CD4-positive, alpha-beta T cell treated with Interleukin-6 at 100 ng/mL for 8 hours (primary cell): ENCODE measurements around the gene ITPR3.
A peak's percentile ranks its signal among the peaks of the same experiment; 100 is the strongest.

Source experiments
- DNase-seq: peaks from one replicate; pipeline ENCODE4 v3.0.0-alpha.2; 2020; ENCODE audit warnings: mixed read lengths, low spot score

The ITPR3 gene

DNA sequence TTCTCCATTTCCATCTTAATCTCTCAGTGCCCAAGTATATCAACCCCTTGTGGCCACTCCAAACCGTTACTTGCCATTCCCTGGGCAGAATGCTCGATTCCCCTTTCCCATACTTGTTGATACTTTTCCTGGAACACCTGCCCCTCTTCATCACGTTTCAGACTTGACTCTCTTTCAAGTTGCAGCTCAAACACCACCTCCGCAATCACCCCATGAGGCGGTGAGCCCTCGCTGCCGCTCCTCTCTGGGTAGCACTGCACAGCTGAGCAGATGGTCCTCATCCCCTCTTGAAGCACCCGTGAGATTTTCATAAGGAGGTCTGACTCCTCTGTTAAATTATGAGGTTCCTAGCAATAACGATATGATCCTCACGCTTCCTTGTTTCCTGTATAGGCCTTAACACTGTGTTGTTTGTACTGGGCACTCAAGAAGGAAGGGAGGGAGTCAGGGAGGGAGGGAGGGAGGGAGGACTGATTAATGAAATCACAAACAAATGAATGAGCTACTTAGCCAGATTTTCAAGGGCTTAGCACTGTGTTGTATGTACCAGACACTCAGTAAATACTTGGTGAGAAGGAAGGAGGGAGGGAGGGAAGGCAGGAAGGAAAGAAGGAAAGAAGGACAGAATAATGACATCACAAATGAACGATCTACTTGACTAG lies 98.3 kb downstream of the ITPR3 start:
- DNase-seq: no peak

GRCh38 chr6:33720998-33721397 lies 99.9 kb downstream of the ITPR3 start:
- no peak for DNase-seq

- DNase-seq: no peak
Measured at GRCh38 chr6:33721508-33721907, 100.4 kb downstream of the ITPR3 start.

GRCh38 chr6:33722103-33722623 lies 101.0 kb downstream of the ITPR3 start:
- no peak for DNase-seq

- DNase-seq: no peak
Measured at GRCh38 chr6:33723371-33724085, 102.4 kb downstream of the ITPR3 start.

- peak; percentile 28 for DNase-seq
Measured at GRCh38 chr6:33724102-33725023, 103.2 kb downstream of the ITPR3 start.

DNA sequence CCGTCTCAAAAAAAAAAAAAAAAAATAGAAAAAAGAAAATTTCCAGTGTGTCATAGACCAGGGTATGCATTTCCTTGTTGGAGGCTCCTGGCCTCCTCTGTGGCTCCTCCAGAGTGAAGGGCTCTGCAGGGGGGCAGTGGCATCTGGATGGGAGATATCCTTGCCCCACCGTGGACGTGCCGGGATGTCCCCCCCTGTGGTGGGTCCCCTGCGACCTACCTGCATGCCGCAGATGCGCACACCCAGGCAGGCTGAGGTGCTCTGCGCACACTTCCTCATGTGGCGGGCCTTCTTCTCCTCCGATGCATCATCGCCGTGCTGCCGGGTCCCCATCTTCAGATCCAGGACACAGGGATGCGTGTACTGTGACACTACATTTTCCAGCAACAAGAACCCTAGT lies 104.1 kb downstream of the ITPR3 start:
- no peak for DNase-seq

DNA sequence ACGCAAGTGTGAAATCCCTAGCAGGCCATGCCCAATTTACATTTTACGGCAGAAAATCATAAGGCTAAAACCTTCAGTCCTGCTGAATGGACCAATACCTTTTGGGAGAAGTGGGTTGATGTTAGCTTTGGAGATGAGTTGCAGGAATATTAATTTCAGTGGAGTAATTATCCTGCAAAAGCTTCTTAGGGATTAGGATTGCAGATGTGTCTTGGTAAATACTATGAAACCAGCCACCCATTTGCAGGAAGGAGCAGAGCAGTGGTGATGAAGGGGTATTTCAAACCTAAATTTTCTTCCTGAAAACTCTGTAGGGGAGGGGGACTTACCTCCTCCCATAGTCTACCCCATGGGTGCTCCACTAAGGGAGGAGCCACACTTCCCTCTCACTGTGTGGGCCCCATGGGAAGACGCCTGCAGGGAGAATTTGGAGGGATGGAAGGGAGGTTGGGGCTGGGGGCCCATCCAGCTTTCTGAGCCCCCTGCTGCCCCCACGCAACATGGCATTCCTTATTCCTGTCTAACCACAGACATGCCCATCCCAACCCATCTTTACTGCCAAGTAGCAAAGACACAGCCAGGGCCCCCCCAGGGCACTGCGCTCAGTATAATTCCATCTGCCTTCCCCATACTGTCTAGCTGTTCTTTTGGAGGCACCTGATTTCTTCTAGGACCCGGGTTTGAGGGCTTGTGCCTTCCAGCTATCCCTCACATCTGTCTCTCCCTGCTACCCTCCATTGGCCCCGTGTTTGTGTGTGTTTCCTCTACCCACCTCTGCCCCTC lies 105.0 kb downstream of the ITPR3 start:
- no peak for DNase-seq

- no peak for DNase-seq
Measured at GRCh38 chr6:33726696-33727095, 105.6 kb downstream of the ITPR3 start.

- DNase-seq: no peak
Measured at GRCh38 chr6:33727126-33727525, 106.0 kb downstream of the ITPR3 start.

- no peak for DNase-seq
Measured at GRCh38 chr6:33727932-33728331, 106.8 kb downstream of the ITPR3 start.

DNA sequence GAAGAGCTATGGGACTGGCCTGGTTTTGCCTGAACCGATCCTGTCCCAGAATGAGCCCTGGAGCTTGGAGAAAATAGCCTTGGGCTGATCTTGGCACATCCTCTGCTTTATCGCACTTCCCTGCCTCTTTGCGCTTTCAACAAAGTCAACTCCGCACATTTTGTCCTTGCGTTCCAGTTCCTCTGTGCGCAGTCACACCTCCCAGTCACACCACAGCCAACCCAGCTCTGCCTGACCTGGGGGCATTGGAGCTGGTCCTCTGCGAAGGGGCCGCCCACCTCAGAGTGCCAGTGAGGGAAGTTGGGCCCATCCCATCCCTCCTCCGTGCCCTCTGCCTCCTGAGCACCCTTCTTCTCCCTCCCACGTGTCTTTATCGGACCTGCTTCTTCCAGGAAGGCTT lies 107.3 kb downstream of the ITPR3 start:
- DNase-seq: no peak

DNA sequence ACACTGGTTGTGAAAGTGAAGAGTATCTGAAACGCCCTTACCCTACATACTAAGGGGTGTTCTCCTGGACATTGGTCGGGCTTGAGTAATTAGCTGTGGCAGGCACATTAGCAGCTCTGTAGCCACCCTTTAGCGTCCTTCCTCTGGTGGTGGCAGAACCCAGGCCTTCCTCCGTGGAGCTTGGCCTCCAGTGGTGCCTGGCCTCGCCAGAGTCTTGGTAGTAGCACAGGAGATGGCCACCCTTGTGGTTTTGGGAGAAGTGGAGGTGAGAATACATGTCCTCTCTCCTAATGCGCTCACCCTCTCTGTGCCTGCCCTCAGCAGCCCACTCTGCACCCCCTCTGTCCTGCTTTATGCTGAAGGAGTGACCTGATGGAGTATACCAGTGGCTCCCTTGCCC lies 107.9 kb downstream of the ITPR3 start:
- DNase-seq: no peak

DNA sequence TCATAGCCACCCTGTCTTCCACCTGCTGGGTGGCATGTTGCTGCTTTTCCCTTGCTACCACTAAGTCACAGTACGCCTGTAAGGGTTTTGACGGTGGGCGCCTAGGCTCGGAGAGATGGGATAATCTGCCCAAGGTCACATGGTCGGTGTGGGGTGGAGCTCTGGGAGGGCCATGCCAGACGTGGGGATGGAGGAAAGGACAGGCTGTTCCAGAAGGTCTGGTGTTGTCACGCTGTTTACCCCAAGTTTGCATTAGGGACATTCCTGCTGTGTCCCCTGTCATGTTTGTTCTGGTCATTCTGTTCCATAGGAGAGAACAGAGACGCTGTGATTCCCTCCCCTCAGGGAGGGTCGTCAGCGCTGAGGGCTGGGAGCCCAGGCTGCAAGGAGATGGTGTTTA lies 109.5 kb downstream of the ITPR3 start:
- no peak for DNase-seq

DNA sequence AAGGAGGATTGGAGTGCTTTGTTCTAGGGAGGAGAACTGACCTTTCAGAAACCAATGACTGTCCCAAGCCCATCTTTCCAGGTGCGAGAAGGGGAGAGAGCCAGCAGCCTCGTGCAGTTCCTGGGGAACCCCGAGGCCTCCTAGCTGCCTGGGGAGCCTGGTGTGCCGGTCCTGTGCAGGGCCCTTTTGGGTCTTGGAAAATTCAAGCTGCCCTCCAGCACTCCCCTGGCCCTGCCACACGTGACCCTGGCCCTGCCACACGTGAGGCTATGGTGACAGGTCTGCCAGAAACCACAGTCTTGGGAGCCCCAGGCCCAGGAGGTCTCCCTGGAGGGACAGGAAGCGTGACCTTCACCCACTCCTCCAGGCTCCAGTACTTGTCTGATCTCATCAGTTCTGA lies 109.9 kb downstream of the ITPR3 start:
- no peak for DNase-seq

- DNase-seq: no peak
Measured at GRCh38 chr6:33731751-33732282, 110.7 kb downstream of the ITPR3 start.

GRCh38 chr6:33732385-33732784 lies 111.3 kb downstream of the ITPR3 start:
- no peak for DNase-seq

GRCh38 chr6:33732817-33733708 lies 111.9 kb downstream of the ITPR3 start:
- no peak for DNase-seq

DNA sequence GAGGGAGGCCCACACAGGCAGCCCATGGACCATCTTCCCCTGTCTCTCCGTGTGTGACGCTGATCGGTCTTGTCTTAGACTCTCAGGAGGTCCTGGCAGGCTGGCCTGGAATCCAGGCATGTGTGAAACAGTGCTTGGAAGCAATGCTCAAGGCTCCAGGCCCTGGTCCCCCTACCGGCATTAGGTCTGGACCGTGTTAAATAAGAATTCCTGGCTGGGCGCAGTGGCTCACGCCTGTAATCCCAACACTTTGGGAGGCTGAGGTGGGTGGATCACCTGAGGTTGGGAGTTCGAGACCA lies 112.5 kb downstream of the ITPR3 start:
- no peak for DNase-seq

GRCh38 chr6:33735216-33735615 lies 114.1 kb downstream of the ITPR3 start:
- DNase-seq: no peak
